Measurements from ENCODE around the gene CRIM1. TPM values are rescaled to one million over a fixed set of nuclear protein-coding genes. Genes with fewer than 3 reads are reported as not detected.
A peak's percentile ranks its signal among the peaks of the same experiment; 100 is the strongest.

Gene CRIM1
- total RNA-seq, 1 donor = 949 TPM

DNA sequence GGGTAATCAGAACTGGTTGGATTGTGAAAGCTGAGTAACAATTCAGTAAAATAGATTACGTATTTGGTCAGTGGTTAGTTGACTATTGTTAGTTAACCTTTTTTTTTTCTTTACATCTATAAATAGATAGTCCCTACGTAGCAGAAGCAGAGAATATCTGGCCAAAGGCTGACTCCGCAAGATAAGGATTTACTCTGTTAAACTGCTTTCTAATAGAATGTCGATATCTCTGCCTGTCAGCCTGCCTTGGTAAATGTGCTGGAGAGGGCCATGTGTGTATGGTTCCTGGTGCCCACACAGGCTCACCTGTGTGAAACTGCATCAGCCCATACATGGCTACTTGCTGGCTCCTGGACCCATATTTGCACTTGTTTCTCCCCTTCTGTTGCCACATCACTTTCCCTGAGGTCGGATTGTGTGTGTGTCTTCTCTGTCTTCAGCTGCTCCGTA lies 94.4 kb downstream of the CRIM1 start:
- TF ChIP-seq, protein P1, sequence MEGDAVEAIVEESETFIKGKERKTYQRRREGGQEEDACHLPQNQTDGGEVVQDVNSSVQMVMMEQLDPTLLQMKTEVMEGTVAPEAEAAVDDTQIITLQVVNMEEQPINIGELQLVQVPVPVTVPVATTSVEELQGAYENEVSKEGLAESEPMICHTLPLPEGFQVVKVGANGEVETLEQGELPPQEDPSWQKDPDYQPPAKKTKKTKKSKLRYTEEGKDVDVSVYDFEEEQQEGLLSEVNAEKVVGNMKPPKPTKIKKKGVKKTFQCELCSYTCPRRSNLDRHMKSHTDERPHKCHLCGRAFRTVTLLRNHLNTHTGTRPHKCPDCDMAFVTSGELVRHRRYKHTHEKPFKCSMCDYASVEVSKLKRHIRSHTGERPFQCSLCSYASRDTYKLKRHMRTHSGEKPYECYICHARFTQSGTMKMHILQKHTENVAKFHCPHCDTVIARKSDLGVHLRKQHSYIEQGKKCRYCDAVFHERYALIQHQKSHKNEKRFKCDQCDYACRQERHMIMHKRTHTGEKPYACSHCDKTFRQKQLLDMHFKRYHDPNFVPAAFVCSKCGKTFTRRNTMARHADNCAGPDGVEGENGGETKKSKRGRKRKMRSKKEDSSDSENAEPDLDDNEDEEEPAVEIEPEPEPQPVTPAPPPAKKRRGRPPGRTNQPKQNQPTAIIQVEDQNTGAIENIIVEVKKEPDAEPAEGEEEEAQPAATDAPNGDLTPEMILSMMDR (IDR thresholded peaks at IDR 0.05; ENCODE audit: insufficient read depth, low read depth, low read length) = no peak
- peak; percentile 48 for DNase-seq (ENCODE audit: low read depth)
- no peak overlapping the region for H3K4me3 ChIP-seq (ENCODE audit: low read depth, low read length)

DNA sequence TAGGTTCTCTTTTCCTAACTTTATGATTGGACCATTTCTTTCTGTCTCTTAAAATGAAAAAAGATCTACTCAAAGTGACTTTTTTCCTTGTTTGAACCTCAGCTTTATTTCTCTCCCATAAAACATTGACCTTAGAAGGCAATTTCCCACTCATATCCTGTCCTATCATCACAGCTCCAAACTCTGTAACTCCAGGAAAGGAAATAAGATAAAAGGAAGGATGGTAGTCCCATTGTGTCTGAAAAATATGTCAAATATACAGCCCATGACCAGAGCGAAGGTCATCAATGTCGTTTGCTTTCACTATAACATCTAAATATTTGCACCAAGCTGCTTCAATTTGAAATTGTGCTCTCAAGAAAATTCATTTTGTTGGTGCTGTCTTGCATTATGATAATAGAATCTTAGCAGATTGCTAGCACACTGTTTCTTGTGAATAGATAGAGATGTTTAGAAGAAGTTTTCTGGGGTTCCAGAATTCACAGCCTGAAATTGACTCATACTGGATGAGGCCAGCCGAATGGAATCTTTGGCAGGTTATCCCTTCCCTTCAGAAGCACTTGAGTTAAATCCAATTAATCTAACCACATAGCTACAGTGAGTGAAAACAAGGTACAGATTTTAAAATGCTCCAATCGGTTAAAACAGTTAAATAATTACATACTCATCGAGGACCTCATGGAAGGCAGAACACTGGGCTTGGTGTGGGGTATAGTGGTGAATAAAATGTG lies 95.1 kb downstream of the CRIM1 start:
- TF ChIP-seq, protein P1 (IDR thresholded peaks at IDR 0.05; ENCODE audit: insufficient read depth, low read depth, low read length) = no peak
- H3K4me3 ChIP-seq (ENCODE audit: low read depth, low read length) = no peak overlapping the region
- peak; percentile 81 for DNase-seq (ENCODE audit: low read depth)

DNA sequence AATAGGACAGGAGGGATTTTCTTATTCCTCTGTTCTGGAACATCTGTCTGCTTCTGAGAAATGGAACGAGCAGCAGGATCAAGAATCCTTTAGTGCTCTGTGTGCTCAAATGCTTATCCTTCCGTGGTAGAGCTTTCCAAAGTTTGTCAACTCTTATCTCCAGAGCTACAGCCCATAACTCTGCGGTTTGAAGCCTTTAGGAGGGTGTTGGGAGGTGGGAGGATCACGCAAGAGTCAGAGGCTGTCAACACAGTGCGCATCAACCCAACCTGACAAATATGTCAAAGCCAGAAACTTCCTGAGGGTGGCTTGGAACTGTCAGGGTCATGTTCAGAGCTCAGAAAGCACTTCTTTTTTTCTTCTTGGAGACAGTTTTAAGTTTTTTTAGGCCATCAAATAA lies 95.9 kb downstream of the CRIM1 start:
- no peak overlapping the region for H3K4me3 ChIP-seq (ENCODE audit: low read depth, low read length)
- TF ChIP-seq, protein P1 (IDR thresholded peaks at IDR 0.05; ENCODE audit: insufficient read depth, low read depth, low read length) = no peak
- peak; percentile 84 for DNase-seq (ENCODE audit: low read depth)

DNA sequence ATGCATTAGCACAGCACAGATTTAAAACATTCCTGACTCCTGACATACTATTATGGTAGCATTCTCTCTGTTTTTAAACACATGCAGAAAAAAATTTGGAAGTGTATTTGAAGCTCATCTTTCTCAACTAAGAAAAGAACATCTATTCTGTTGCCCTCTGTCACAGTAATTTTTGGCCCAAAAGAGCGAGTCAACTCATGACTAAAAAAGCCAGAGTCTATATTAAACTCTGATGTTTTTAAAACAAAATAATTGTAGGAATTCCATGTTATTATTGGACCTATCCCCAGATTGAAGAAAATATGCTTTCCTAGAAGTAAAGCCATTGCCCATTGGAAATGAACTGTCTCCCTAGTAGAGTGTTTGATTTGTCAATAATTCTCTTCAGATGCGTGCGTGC lies 96.7 kb downstream of the CRIM1 start:
- peak; percentile 71 for DNase-seq (ENCODE audit: low read depth)
- no peak overlapping the region for H3K4me3 ChIP-seq (ENCODE audit: low read depth, low read length)
- TF ChIP-seq, protein P1 (IDR thresholded peaks at IDR 0.05; ENCODE audit: insufficient read depth, low read depth, low read length) = no peak

DNA sequence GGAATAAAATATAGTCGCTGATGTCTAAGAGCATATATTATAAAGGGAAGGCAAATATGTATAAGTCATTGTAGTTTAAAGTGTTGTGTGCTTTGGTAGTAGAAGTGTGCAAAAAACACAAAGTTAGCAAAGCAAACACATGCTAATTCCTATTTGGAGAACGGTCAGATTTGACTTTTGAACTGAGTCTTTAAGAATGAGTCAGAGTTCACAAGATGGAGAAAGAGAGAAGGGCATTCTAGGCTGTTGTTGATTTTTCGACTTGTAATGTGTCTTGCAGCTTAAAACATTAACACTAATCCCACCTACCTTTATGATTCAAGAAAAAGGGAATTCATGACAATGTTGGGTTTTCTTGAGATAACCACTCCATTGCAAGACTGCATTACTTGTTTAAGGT lies 98.1 kb downstream of the CRIM1 start:
- TF ChIP-seq, protein P1 (IDR thresholded peaks at IDR 0.05; ENCODE audit: insufficient read depth, low read depth, low read length) = no peak
- DNase-seq (ENCODE audit: low read depth) = peak; percentile 34
- H3K4me3 ChIP-seq (ENCODE audit: low read depth, low read length) = no peak overlapping the region

DNA sequence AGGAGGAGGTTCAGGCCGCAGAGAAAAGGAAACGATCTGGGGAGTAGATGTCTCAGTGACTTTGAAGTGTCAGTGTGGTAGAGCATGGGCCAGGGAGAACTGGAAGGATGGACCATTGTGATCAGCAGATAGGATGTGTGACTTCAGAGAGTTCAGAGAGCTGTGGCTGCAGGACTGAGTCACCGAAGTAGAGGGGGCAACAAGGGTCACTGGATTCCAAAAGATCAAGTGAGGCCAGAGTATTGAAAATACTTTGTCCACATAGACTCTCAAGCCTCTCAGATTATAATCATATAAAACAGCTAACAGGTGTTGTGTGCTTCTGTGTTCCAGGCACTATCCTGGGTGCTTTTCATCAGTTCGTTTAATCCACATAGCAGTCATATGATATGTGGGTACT lies 99.4 kb downstream of the CRIM1 start:
- TF ChIP-seq, protein P1 (IDR thresholded peaks at IDR 0.05; ENCODE audit: insufficient read depth, low read depth, low read length) = no peak
- no peak for DNase-seq (ENCODE audit: low read depth)
- H3K4me3 ChIP-seq (ENCODE audit: low read depth, low read length) = no peak overlapping the region

DNA sequence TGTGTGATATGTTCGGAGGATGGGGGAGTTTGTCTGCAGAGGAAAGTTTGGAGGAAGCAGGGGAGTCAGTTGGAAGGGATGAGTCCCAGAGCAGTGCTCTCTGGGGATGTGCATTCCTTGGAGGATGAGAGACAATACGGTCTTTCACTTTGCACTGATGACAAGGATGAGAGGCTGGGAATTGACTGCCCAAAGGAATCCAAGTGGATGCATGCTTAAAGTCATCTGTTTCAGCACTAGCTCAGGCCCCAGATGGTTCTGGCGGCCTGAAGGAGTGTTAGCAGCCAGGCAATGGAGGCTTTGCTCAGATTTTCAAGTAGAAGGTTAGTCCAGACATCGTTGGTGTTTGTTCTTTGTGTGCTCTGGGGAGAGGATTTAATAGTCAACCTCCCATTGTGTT lies 100.2 kb downstream of the CRIM1 start:
- DNase-seq (ENCODE audit: low read depth) = peak; percentile 44
- TF ChIP-seq, protein P1 (IDR thresholded peaks at IDR 0.05; ENCODE audit: insufficient read depth, low read depth, low read length) = no peak
- H3K4me3 ChIP-seq (ENCODE audit: low read depth, low read length) = no peak overlapping the region

Data from fibroblast of villous mesenchyme (primary cell).